ENCODE measurements around the gene ZBTB48.
A peak's percentile ranks its signal among the peaks of the same experiment; 100 is the strongest.

Gene ZBTB48

DNA sequence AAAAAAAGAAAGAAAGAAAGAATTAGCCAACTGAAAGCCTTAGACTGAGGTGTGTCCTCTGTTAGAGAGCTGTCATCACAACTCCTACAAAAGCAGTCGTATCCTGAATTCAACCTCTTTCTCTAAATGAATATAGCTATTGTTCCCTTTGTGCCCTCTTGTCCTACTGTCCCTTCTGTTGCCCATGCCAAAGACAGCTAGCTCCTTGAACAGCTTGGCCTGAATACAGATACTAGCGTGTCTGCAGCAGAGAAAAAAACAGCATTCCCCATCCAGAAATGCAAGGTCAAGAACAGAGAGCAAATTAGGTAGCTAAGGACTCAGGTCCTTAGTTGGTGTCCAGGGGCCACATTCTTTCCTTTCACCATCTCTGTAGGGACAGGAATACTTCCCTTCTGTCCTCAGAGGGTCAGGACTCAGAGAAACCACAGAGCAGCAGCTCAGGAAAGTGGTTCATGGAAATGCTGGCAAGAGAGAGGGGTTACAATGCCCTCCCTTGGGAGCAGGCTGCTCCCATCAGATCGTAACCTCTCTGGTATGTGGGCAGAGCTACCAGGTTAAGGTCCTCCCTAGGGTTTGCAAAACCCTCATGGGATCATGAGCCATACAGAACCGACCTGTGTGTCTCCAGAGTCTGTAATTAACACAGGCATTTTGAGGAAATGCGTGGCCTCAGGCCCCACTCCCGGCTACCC is 1.8 kb upstream of the ZBTB48 start:
- H3K9ac ChIP-seq (ENCODE audit: low read length) = no peak overlapping the region
- H2AFZ ChIP-seq (ENCODE audit: low read depth, low read length, severe bottlenecking) = no peak overlapping the region
- H3K36me3 ChIP-seq (ENCODE audit: low read length) = no peaks in the 10 kb centered on the region
- no peaks in the 10 kb centered on the region for H4K20me1 ChIP-seq (ENCODE audit: low read depth, low read length)
- no peaks in the 10 kb centered on the region for H3K9me3 ChIP-seq (ENCODE audit: insufficient read depth, low read length)
- no peak overlapping the region for H3K4me3 ChIP-seq (ENCODE audit: insufficient read depth, low read length, poor library complexity, severe bottlenecking)
- no peak overlapping the region for H3K4me2 ChIP-seq (ENCODE audit: low read depth, low read length, poor library complexity, severe bottlenecking)
- H3F3A ChIP-seq (ENCODE audit: insufficient read depth) = no peaks in the 10 kb centered on the region
- no peaks in the 10 kb centered on the region for H3K9me2 ChIP-seq (replicated peaks; ENCODE audit: insufficient read depth, low read length)
- peaks cover 13% of the 10 kb centered on the region; the same call in 1 of the 2 replicates for H3K79me2 ChIP-seq (ENCODE audit: insufficient read depth, low read length)
- TF ChIP-seq EZH2phosphoT487 (conservative IDR thresholded peaks at IDR 0.05; ENCODE audit: low read length) = no peak
- TF ChIP-seq, protein P1, sequence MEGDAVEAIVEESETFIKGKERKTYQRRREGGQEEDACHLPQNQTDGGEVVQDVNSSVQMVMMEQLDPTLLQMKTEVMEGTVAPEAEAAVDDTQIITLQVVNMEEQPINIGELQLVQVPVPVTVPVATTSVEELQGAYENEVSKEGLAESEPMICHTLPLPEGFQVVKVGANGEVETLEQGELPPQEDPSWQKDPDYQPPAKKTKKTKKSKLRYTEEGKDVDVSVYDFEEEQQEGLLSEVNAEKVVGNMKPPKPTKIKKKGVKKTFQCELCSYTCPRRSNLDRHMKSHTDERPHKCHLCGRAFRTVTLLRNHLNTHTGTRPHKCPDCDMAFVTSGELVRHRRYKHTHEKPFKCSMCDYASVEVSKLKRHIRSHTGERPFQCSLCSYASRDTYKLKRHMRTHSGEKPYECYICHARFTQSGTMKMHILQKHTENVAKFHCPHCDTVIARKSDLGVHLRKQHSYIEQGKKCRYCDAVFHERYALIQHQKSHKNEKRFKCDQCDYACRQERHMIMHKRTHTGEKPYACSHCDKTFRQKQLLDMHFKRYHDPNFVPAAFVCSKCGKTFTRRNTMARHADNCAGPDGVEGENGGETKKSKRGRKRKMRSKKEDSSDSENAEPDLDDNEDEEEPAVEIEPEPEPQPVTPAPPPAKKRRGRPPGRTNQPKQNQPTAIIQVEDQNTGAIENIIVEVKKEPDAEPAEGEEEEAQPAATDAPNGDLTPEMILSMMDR (IDR thresholded peaks at IDR 0.05; ENCODE audit: insufficient read depth, low read length, poor library complexity, severe bottlenecking) = no peak
- H3K27ac ChIP-seq (ENCODE audit: low read depth, low read length) = no peak overlapping the region
- H3K27me3 ChIP-seq (ENCODE audit: low read length) = no peaks in the 10 kb centered on the region

DNA sequence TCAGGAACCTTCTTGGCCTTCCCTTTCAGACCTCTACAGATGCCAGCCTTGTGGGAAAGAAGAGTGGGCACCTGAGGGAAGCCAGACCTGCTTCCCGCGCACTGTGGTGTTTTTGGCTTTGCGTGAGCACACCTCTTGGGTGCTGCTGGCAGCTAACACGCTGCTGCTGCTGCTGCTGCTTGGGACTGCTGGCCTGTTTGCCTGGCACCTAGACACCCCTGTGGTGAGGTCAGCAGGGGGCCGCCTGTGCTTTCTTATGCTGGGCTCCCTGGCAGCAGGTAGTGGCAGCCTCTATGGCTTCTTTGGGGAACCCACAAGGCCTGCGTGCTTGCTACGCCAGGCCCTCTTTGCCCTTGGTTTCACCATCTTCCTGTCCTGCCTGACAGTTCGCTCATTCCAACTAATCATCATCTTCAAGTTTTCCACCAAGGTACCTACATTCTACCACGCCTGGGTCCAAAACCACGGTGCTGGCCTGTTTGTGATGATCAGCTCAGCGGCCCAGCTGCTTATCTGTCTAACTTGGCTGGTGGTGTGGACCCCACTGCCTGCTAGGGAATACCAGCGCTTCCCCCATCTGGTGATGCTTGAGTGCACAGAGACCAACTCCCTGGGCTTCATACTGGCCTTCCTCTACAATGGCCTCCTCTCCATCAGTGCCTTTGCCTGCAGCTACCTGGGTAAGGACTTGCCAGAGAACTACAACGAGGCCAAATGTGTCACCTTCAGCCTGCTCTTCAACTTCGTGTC is 995 bp upstream of the ZBTB48 start:
- Histone ChIP-seq H3K4me2 (ENCODE audit: low read depth, low read length, poor library complexity, severe bottlenecking) (peak overlapping the region; percentile 65), H3K36me3 (ENCODE audit: low read length) (no peaks in the 10 kb centered on the region), H3K4me3 (ENCODE audit: insufficient read depth, low read length, poor library complexity, severe bottlenecking) (no peak overlapping the region), H4K20me1 (ENCODE audit: low read depth, low read length) (no peaks in the 10 kb centered on the region), H2AFZ (ENCODE audit: low read depth, low read length, severe bottlenecking) (peak overlapping the region; percentile 99), H3K9ac (ENCODE audit: low read length) (peak overlapping the region; percentile 82; the same call in 1 of the 2 replicates), H3K9me2 (replicated peaks; ENCODE audit: insufficient read depth, low read length) (no peaks in the 10 kb centered on the region), H3K9me3 (ENCODE audit: insufficient read depth, low read length) (no peaks in the 10 kb centered on the region), H3K27ac (ENCODE audit: low read depth, low read length) (no peak overlapping the region), H3K27me3 (ENCODE audit: low read length) (no peaks in the 10 kb centered on the region), H3K79me2 (ENCODE audit: insufficient read depth, low read length) (peaks cover 13% of the 10 kb centered on the region; the same call in 1 of the 2 replicates), H3F3A (ENCODE audit: insufficient read depth) (no peaks in the 10 kb centered on the region)
- TF ChIP-seq, protein P1 (IDR thresholded peaks at IDR 0.05; ENCODE audit: insufficient read depth, low read length, poor library complexity, severe bottlenecking) = no peak
- no peak for TF ChIP-seq EZH2phosphoT487 (conservative IDR thresholded peaks at IDR 0.05; ENCODE audit: low read length)

DNA sequence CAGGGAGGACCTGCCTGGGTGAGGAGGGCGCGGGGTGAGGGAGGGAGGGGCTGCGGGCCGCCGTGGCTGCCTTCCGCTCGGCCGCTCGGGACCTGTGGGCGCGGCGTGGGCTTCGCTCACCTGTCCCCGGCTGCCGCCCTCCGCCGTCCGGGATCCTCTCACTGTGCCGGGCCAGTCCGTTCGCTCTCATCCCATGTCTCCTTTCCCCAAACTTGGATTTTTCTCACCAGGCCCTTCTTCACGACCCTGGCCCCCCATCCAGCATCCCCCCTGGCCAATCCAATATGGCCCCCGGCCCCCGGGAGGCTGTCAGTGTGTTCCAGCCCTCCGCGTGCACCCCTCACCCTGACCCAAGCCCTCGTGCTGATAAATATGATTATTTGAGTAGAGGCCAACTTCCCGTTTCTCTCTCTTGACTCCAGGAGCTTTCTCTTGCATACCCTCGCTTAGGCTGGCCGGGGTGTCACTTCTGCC is 362 bp downstream of the ZBTB48 start:
- H3K27ac ChIP-seq (ENCODE audit: low read depth, low read length) = no peak overlapping the region
- no peaks in the 10 kb centered on the region for H3K36me3 ChIP-seq (ENCODE audit: low read length)
- no peaks in the 10 kb centered on the region for H4K20me1 ChIP-seq (ENCODE audit: low read depth, low read length)
- H3K9me2 ChIP-seq (replicated peaks; ENCODE audit: insufficient read depth, low read length) = no peaks in the 10 kb centered on the region
- peak overlapping the region; percentile 82 for H3K9ac ChIP-seq (ENCODE audit: low read length)
- peaks cover 13% of the 10 kb centered on the region; the same call in 1 of the 2 replicates for H3K79me2 ChIP-seq (ENCODE audit: insufficient read depth, low read length)
- H3K4me2 ChIP-seq (ENCODE audit: low read depth, low read length, poor library complexity, severe bottlenecking) = peak overlapping the region; percentile 83
- H3F3A ChIP-seq (ENCODE audit: insufficient read depth) = no peaks in the 10 kb centered on the region
- TF ChIP-seq EZH2phosphoT487 (conservative IDR thresholded peaks at IDR 0.05; ENCODE audit: low read length) = no peak
- TF ChIP-seq, protein P1 (IDR thresholded peaks at IDR 0.05; ENCODE audit: insufficient read depth, low read length, poor library complexity, severe bottlenecking) = no peak
- H3K9me3 ChIP-seq (ENCODE audit: insufficient read depth, low read length) = no peaks in the 10 kb centered on the region
- no peaks in the 10 kb centered on the region for H3K27me3 ChIP-seq (ENCODE audit: low read length)
- H3K4me3 ChIP-seq (ENCODE audit: insufficient read depth, low read length, poor library complexity, severe bottlenecking) = peak overlapping the region; percentile 81
- peak overlapping the region; percentile 29 for H2AFZ ChIP-seq (ENCODE audit: low read depth, low read length, severe bottlenecking)

Measured in SU-DHL-6 (cell line).